Psoas muscle (tissue), 8 donors: ENCODE results near the gene DNAJB13. TPM values are rescaled to one million over a fixed set of nuclear protein-coding genes. Genes with fewer than 3 reads are reported as not detected.

Experiments
- ATAC-seq, 4 donors: fragments of 200-7000 bp; cut with Tn5 transposase; one replicate each; pipeline ENCODE4 v1.9.1; 2020; ENCODE audit warnings: moderate library complexity in 3 of 4, mild to moderate bottlenecking in 2 of 4
- DNase-seq, 2 donors: peaks; one replicate each; pipeline ENCODE4 v3.0.0-alpha.2; 2020
- H3K27ac ChIP-seq: fragments of 200-600 bp; one replicate; pipeline ENCODE4 v1.8.0; 2022
- H3K27me3 ChIP-seq, 3 donors: fragments of 200-600 bp in 1 of 3; one replicate each; pipeline versions ENCODE4 v1.6.1 to v1.8.0; 2013 to 2022; ENCODE audit warnings: low read length in 2 of 3, mild to moderate bottlenecking in 2 of 3, moderate library complexity in 1 of 3; ENCODE audit not compliant: insufficient read depth in 3 of 3
- H3K36me3 ChIP-seq, 2 donors: fragments of 200-600 bp in 1 of 2; one replicate each; pipeline versions ENCODE4 v1.6.1 to v1.8.0; 2013 to 2022; ENCODE audit warnings: low read depth in 1 of 2, mild to moderate bottlenecking in 1 of 2, moderate library complexity in 1 of 2; ENCODE audit not compliant: insufficient read depth in 1 of 2
- H3K4me1 ChIP-seq: fragments of 200-600 bp; one replicate; pipeline ENCODE4 v1.8.0; 2022
- H3K4me3 ChIP-seq: fragments of 200-600 bp; one replicate; pipeline ENCODE4 v1.8.0; 2022; ENCODE audit warnings: mild to moderate bottlenecking
- H3K9me3 ChIP-seq: fragments of 200-600 bp; one replicate; pipeline ENCODE4 v1.8.0; 2022
- CTCF ChIP-seq: fragments of 200-600 bp; IDR thresholded peaks from one replicate; pipeline ENCODE4 v1.8.0; 2022; ENCODE audit warnings: antibody characterized with exemption
- WGBS, 3 donors: extraction: QIAGEN DNeasy Blood & Tissue Kit; methylation state at CpG; one replicate each; pipeline versions ENCODE4 v1.1.6 to v1.1.7; 2013; 5-methylcytosine and 5-hydroxymethylcytosine counted together
- intact Hi-C, 2 donors: fragments of 100-400 bp; cut with DNase I; formaldehyde crosslinking; loops; one replicate each; pipeline versions ENCODE4 v1.11.0 to v1.14.2; 2022
- polyA plus RNA-seq, 3 donors: library from polyadenylated mRNA; stranded (reverse); fragments of 200-250 nt; gene quantifications; one replicate each; pipeline ENCODE4 v1.2.3, GENCODE V29; 2013
- total RNA-seq, 4 donors: library from RNA; stranded (reverse); fragmentation: NEBNext Ultra II Directional in 2 of 4; extraction: Animal tissue kit (Norgen Biotek cat#: 25700) in 2 of 4; gene quantifications; one replicate each; pipeline versions ENCODE4 v1.2.1 to v1.2.4, GENCODE V29; 2021 to 2023
- donor health status: healthy with polysubstance abuse.
- donor health status: DM: no; HTN: no; CAD: no; lungs with moderate emphysema.
- donor health status: Bipolar disorder and iron deficiency.
- donor health status: healthy.
- donor health status: DM: yes; HTN: yes; CAD: no.
- donor health status: DM: no; HTN: no; CAD: no.
- donor health status: DM: no; HTN: no; CAD: no.
- donor health status: DM: yes; HTN: yes; CAD: no.

The DNAJB13 gene
- total and polyA plus RNA-seq, 7 donors, result 0.03 TPM; not detected in 6

GRCh38 chr11:73968356-73968966 is 17.6 kb downstream of the DNAJB13 start:
- no peak overlapping the region for H3K27ac ChIP-seq
- intact Hi-C loops, result loop anchor here in 1 of 2 donors (5.0 kb wide), 1 partner anchor 124 kb away; no protein-coding TSS in a partner anchor
- no peaks in the 10 kb centered on the region for H3K9me3 ChIP-seq
- H3K27me3 ChIP-seq, result no peaks in the 10 kb centered on the region
- DNase-seq, result peak in 1 of 2 donors; percentile 19
- H3K36me3 ChIP-seq, result no peaks in the 10 kb centered on the region
- no peak overlapping the region for H3K4me3 ChIP-seq
- no peak for ATAC-seq
- WGBS, 3 donors, result 83 to 93% (median 93%) methylated on average over 15 of the region's 15 CpGs
- TF ChIP-seq CTCF, result no peak
- H3K4me1 ChIP-seq, result peaks cover 7% of the 10 kb centered on the region

- ATAC-seq, result no peak
- no peak for TF ChIP-seq CTCF
- intact Hi-C loops, result loop anchor here in 1 of 2 donors (5.0 kb wide), 1 partner anchor 123 kb away; no protein-coding TSS in a partner anchor
- WGBS, 3 donors, result 73 to 86% (median 83%) methylated on average over 2 of the region's 2 CpGs
- peak in 1 of 2 donors; percentile 23 for DNase-seq
- Histone ChIP-seq H3K36me3 (no peaks in the 10 kb centered on the region), H3K27me3 (no peaks in the 10 kb centered on the region), H3K9me3 (no peaks in the 10 kb centered on the region), H3K4me1 (peaks cover 1% of the 10 kb centered on the region), H3K27ac (no peak overlapping the region), H3K4me3 (no peak overlapping the region)
Measured at GRCh38 chr11:73969091-73969490, 18.3 kb downstream of the DNAJB13 start.

- intact Hi-C loops, result loop anchor here in 1 of 2 donors (5.0 kb wide), 1 partner anchor 122 kb away; no protein-coding TSS in a partner anchor
- DNase-seq (peak in 1 of 2 donors; percentile 35), ATAC-seq (no peak)
- Histone ChIP-seq H3K9me3 (no peaks in the 10 kb centered on the region), H3K27ac (no peak overlapping the region), H3K4me3 (no peak overlapping the region), H3K4me1 (no peaks in the 10 kb centered on the region), H3K36me3 (peaks cover 0 to 11% of the 10 kb centered on the region in 2 donors), H3K27me3 (no peaks in the 10 kb centered on the region)
- WGBS, 3 donors, result 84 to 91% (median 85%) methylated on average over 12 to 13 of the region's 13 CpGs
- TF ChIP-seq CTCF, result no peak
Measured at GRCh38 chr11:73969991-73970800, 19.4 kb downstream of the DNAJB13 start.

GRCh38 chr11:73971175-73971719 is 20.4 kb downstream of the DNAJB13 start:
- intact Hi-C loops, result no loop called here
- Histone ChIP-seq H3K9me3 (no peaks in the 10 kb centered on the region), H3K4me3 (no peak overlapping the region), H3K27me3 (no peaks in the 10 kb centered on the region), H3K36me3 (peaks cover 0 to 21% of the 10 kb centered on the region in 2 donors), H3K27ac (no peak overlapping the region), H3K4me1 (no peaks in the 10 kb centered on the region)
- ATAC-seq (peak in 1 of 4 donors; percentile 16), DNase-seq (peak in 1 of 2 donors; percentile 20)
- WGBS, 3 donors, result 70 to 85% (median 80%) methylated on average over 6 of the region's 6 CpGs
- no peak for TF ChIP-seq CTCF
